Stomach (tissue), 9 donors: ENCODE results near the gene GRIA3. TPM values are rescaled to one million over a fixed set of nuclear protein-coding genes. Genes with fewer than 3 reads are reported as not detected.

Source experiments
- DNase-seq, 2 donors: peaks; one replicate each; pipeline versions ENCODE4 v3.0.0 to v3.0.0-alpha.2; 2013 to 2019
- H3K27ac ChIP-seq, 5 donors: fragments of 200-600 bp in 4 of 5; sonication (generic) in 4 of 5; one replicate each; pipeline ENCODE4 v1.5.1; 2013 to 2019; ENCODE audit warnings: mild to moderate bottlenecking in 1 of 5, moderate library complexity in 1 of 5
- H3K27me3 ChIP-seq, 3 donors: fragments of 200-600 bp; sonication (generic); one replicate each; pipeline ENCODE4 v1.5.1; 2017 to 2019; ENCODE audit warnings: mixed run types in 1 of 3
- H3K36me3 ChIP-seq, 4 donors: fragments of 200-600 bp; sonication (generic); 1 replicate in 3 of 4; 2 replicates in 1 of 4; pipeline ENCODE4 v1.5.1; 2016 to 2019
- H3K4me1 ChIP-seq, 4 donors: fragments of 200-600 bp; sonication (generic); one replicate each; pipeline ENCODE4 v1.5.1; 2016 to 2019
- H3K4me3 ChIP-seq, 4 donors: fragments of 200-600 bp; sonication (generic) in 3 of 4; one replicate each; pipeline ENCODE4 v1.5.1; 2016 to 2019; ENCODE audit warnings: mild to moderate bottlenecking in 1 of 4
- H3K9me3 ChIP-seq, 4 donors: fragments of 200-600 bp; sonication (generic); one replicate each; pipeline ENCODE4 v1.5.1; 2016 to 2019
- CTCF ChIP-seq, 7 experiments: fragments of 450-650 bp in 4 of 7; fragments of 200-600 bp in 3 of 7; sonication (generic) in 3 of 7; IDR thresholded peaks; one replicate each; pipeline ENCODE4 v1.5.1; 2016 to 2019; ENCODE audit warnings: antibody characterized with exemption in 7 of 7, control low read depth in 2 of 7, mild to moderate bottlenecking in 1 of 7
- EP300 ChIP-seq: sonication (generic); formaldehyde crosslinking; IDR thresholded peaks from one replicate; pipeline ENCODE4 v1.6.1; 2017; ENCODE audit warnings: antibody characterized with exemption
- POLR2A ChIP-seq, 4 donors: fragments of 450-650 bp; IDR thresholded peaks; one replicate each; pipeline ENCODE4 v1.6.1; 2016; ENCODE audit warnings: antibody characterized with exemption in 4 of 4, control low read depth in 2 of 4, mild to moderate bottlenecking in 1 of 4, moderate library complexity in 1 of 4
- POLR2AphosphoS5 ChIP-seq, 3 donors: sonication (generic); formaldehyde crosslinking; IDR thresholded peaks; one replicate each; pipeline ENCODE4 v1.6.1; 2016; ENCODE audit warnings: antibody characterized with exemption in 3 of 3
- WGBS, 5 donors: extraction: QIAGEN DNeasy Blood & Tissue Kit in 3 of 5; methylation state at CpG; one replicate each; pipeline versions ENCODE4 v1.1.5 to v1.1.7; 2013 to 2018; 5-methylcytosine and 5-hydroxymethylcytosine counted together
- intact Hi-C: fragments of 100-400 bp; cut with DNase I; formaldehyde crosslinking; loops from one replicate; pipeline ENCODE4 v1.15.1; 2023; ENCODE audit warnings: low total_unique reads
- polyA plus RNA-seq, 3 donors: library from polyadenylated mRNA; stranded (reverse); fragments of 200-250 nt; gene quantifications; one replicate each; pipeline ENCODE4 v1.2.3, GENCODE V29; 2013
- total RNA-seq, 5 donors: library from RNA; depleted of rRNA; stranded (reverse); fragments of >200 nt; gene quantifications; one replicate each; pipeline versions ENCODE4 v1.1.0 to v1.2.3, GENCODE V29; 2014 to 2016
- donor health status: healthy with polysubstance abuse.
- donor health status: Bipolar disorder and iron deficiency.
- donor health status: healthy.

GRIA3 gene
- total and polyA plus RNA-seq, 8 donors: 0.87 to 4.7 (median 2.1) TPM; not detected in 3

- intact Hi-C loops: no loop called here
- no peaks in the 10 kb centered on the region for H3K36me3 ChIP-seq
- no peaks in the 10 kb centered on the region for H3K9me3 ChIP-seq
- H3K27me3 ChIP-seq: no peaks in the 10 kb centered on the region
- DNase-seq: no peak
- no peak overlapping the region for H3K27ac ChIP-seq
- H3K4me3 ChIP-seq: no peak overlapping the region
- no peaks in the 10 kb centered on the region for H3K4me1 ChIP-seq
- no peak for TF ChIP-seq POLR2A (IDR thresholded peaks at IDR 0.05)
- no peak for TF ChIP-seq EP300
- TF ChIP-seq CTCF (IDR thresholded peaks at IDR 0.05): no peak
- TF ChIP-seq POLR2AphosphoS5 (IDR thresholded peaks at IDR 0.05): no peak
- 59 to 95% (median 74%) methylated on average over 4 of the region's 4 CpGs for WGBS, 5 donors
These were observed 88.6 kb downstream of the GRIA3 start for GRCh38 chrX:123272630-123273029.

- H3K27ac ChIP-seq: no peak overlapping the region
- no peaks in the 10 kb centered on the region for H3K4me1 ChIP-seq
- DNase-seq: no peak
- no peaks in the 10 kb centered on the region for H3K9me3 ChIP-seq
- no peak for TF ChIP-seq CTCF (IDR thresholded peaks at IDR 0.05)
- TF ChIP-seq EP300: no peak
- TF ChIP-seq POLR2A (IDR thresholded peaks at IDR 0.05): no peak
- no peak for TF ChIP-seq POLR2AphosphoS5 (IDR thresholded peaks at IDR 0.05)
- H3K27me3 ChIP-seq: no peaks in the 10 kb centered on the region
- no peaks in the 10 kb centered on the region for H3K36me3 ChIP-seq
- 63 to 77% (median 70%) methylated on average over 2 of the region's 2 CpGs for WGBS, 5 donors
- no peak overlapping the region for H3K4me3 ChIP-seq
- intact Hi-C loops: no loop called here
These were observed 90.7 kb downstream of the GRIA3 start for GRCh38 chrX:123274796-123275195.

- Histone ChIP-seq H3K4me3 (no peak overlapping the region), H3K9me3 (no peaks in the 10 kb centered on the region), H3K36me3 (no peaks in the 10 kb centered on the region), H3K27me3 (no peaks in the 10 kb centered on the region), H3K27ac (no peak overlapping the region), H3K4me1 (no peaks in the 10 kb centered on the region)
- 46 to 77% (median 58%) methylated on average over 4 of the region's 4 CpGs for WGBS, 5 donors
- TF ChIP-seq POLR2AphosphoS5 (IDR thresholded peaks at IDR 0.05) (no peak), EP300 (no peak), CTCF (IDR thresholded peaks at IDR 0.05) (no peak), POLR2A (IDR thresholded peaks at IDR 0.05) (no peak)
- intact Hi-C loops: no loop called here
- no peak for DNase-seq
These were observed 93.3 kb downstream of the GRIA3 start for GRCh38 chrX:123277347-123277746.

- intact Hi-C loops: no loop called here
- H3K9me3 ChIP-seq: no peaks in the 10 kb centered on the region
- TF ChIP-seq CTCF (IDR thresholded peaks at IDR 0.05) (no peak), POLR2AphosphoS5 (IDR thresholded peaks at IDR 0.05) (no peak), EP300 (no peak), POLR2A (IDR thresholded peaks at IDR 0.05) (no peak)
- no peak overlapping the region for H3K27ac ChIP-seq
- H3K27me3 ChIP-seq: no peaks in the 10 kb centered on the region
- no peaks in the 10 kb centered on the region for H3K4me1 ChIP-seq
- no peak overlapping the region for H3K4me3 ChIP-seq
- DNase-seq: no peak
- WGBS, 5 donors: 59 to 95% (median 75%) methylated on average over 3 of the region's 3 CpGs
- no peaks in the 10 kb centered on the region for H3K36me3 ChIP-seq
These were observed 93.7 kb downstream of the GRIA3 start for GRCh38 chrX:123277821-123278220.
